Mucosa of rectum (tissue), 2 donors: Measurements from ENCODE around the gene CCNYL1.

Experiments
- H3K27ac ChIP-seq, 2 donors: one replicate each; pipeline ENCODE4 v1.7.0; 2013; ENCODE audit warnings: inconsistent platforms in 2 of 2, low read depth in 2 of 2, low read length in 2 of 2
- H3K27me3 ChIP-seq, 2 donors: one replicate each; pipeline ENCODE4 v1.7.0; 2013; ENCODE audit warnings: low read length in 2 of 2; ENCODE audit not compliant: control insufficient read depth in 2 of 2, insufficient read depth in 2 of 2
- H3K36me3 ChIP-seq, 2 donors: one replicate each; pipeline ENCODE4 v1.7.0; 2013; ENCODE audit warnings: low read length in 2 of 2; ENCODE audit not compliant: control insufficient read depth in 2 of 2, insufficient read depth in 2 of 2
- H3K4me1 ChIP-seq, 2 donors: one replicate each; pipeline ENCODE4 v1.7.0; 2013; ENCODE audit warnings: low read length in 2 of 2, mild to moderate bottlenecking in 1 of 2; ENCODE audit not compliant: control insufficient read depth in 2 of 2, insufficient read depth in 2 of 2
- H3K4me3 ChIP-seq, 2 donors: one replicate each; pipeline ENCODE4 v1.7.0; 2013; ENCODE audit warnings: low read length in 2 of 2
- H3K9ac ChIP-seq, 2 donors: one replicate each; pipeline ENCODE4 v1.7.0; 2013; ENCODE audit warnings: low read length in 2 of 2, low read depth in 1 of 2, mild to moderate bottlenecking in 1 of 2
- H3K9me3 ChIP-seq, 2 donors: one replicate each; pipeline ENCODE4 v1.7.0; 2013; ENCODE audit warnings: low read length in 2 of 2; ENCODE audit not compliant: control insufficient read depth in 2 of 2
- donor health status: healthy.
- donor health status: Normal muscosa, but diverticular disease.

Gene CCNYL1

GRCh38 chr2:207787800-207788199 lies 76.4 kb downstream of the CCNYL1 start:
- no peak overlapping the region for H3K27ac ChIP-seq
- no peaks in the 10 kb centered on the region for H3K27me3 ChIP-seq
- no peaks in the 10 kb centered on the region for H3K9me3 ChIP-seq
- H3K9ac ChIP-seq: no peak overlapping the region
- peaks cover 7 to 18% of the 10 kb centered on the region in 2 donors for H3K4me1 ChIP-seq
- no peaks in the 10 kb centered on the region for H3K36me3 ChIP-seq
- no peak overlapping the region for H3K4me3 ChIP-seq

DNA sequence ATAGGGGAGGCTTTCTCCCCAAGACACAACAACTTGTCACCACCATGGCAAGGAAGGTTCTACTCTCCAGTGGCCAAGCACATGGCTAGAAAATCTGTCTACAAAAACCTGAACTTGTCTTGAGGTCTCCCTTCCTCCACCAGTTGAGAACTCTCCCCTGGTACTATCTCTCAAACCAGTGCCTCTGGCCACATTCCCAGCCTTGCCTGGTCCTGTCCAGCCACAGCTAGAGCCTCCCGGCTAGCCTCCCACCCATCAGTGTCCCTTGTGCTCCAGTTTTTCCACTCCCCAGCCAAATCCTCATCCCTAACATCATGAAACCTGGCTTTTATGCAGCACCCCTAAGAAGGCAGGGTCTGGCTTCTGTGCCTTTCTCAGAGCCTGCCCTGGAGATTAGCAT lies 79.5 kb downstream of the CCNYL1 start:
- H3K4me1 ChIP-seq: peaks cover 4 to 10% of the 10 kb centered on the region in 2 donors
- H3K27ac ChIP-seq: no peak overlapping the region
- no peaks in the 10 kb centered on the region for H3K9me3 ChIP-seq
- H3K9ac ChIP-seq: peak overlapping the region in 1 of 2 donors; percentile 24
- H3K27me3 ChIP-seq: no peaks in the 10 kb centered on the region
- H3K36me3 ChIP-seq: no peaks in the 10 kb centered on the region
- H3K4me3 ChIP-seq: no peak overlapping the region

GRCh38 chr2:207791579-207792243 lies 80.3 kb downstream of the CCNYL1 start:
- Histone ChIP-seq H3K27ac (peak overlapping the region in 1 of 2 donors; percentile 22), H3K27me3 (no peaks in the 10 kb centered on the region), H3K4me3 (no peak overlapping the region), H3K36me3 (no peaks in the 10 kb centered on the region), H3K9me3 (no peaks in the 10 kb centered on the region), H3K9ac (no peak overlapping the region), H3K4me1 (peaks cover 6 to 13% of the 10 kb centered on the region in 2 donors)

GRCh38 chr2:207792244-207792785 lies 80.9 kb downstream of the CCNYL1 start:
- peaks cover 11 to 18% of the 10 kb centered on the region in 2 donors for H3K4me1 ChIP-seq
- H3K9ac ChIP-seq: no peak overlapping the region
- no peaks in the 10 kb centered on the region for H3K36me3 ChIP-seq
- H3K9me3 ChIP-seq: no peaks in the 10 kb centered on the region
- H3K4me3 ChIP-seq: no peak overlapping the region
- no peaks in the 10 kb centered on the region for H3K27me3 ChIP-seq
- H3K27ac ChIP-seq: peak overlapping the region; percentile 56 to 66

GRCh38 chr2:207796585-207797350 lies 85.3 kb downstream of the CCNYL1 start:
- H3K36me3 ChIP-seq: no peaks in the 10 kb centered on the region
- H3K27ac ChIP-seq: peak overlapping the region; percentile 56 to 79
- peak overlapping the region in 1 of 2 donors; percentile 36 for H3K9ac ChIP-seq
- no peak overlapping the region for H3K4me3 ChIP-seq
- no peaks in the 10 kb centered on the region for H3K27me3 ChIP-seq
- peaks cover 11 to 24% of the 10 kb centered on the region in 2 donors for H3K4me1 ChIP-seq
- no peaks in the 10 kb centered on the region for H3K9me3 ChIP-seq

GRCh38 chr2:207801259-207801658 lies 89.8 kb downstream of the CCNYL1 start:
- no peak overlapping the region for H3K27ac ChIP-seq
- H3K9me3 ChIP-seq: no peaks in the 10 kb centered on the region
- no peaks in the 10 kb centered on the region for H3K27me3 ChIP-seq
- no peaks in the 10 kb centered on the region for H3K36me3 ChIP-seq
- H3K4me1 ChIP-seq: peaks cover 7 to 15% of the 10 kb centered on the region in 2 donors
- no peak overlapping the region for H3K4me3 ChIP-seq
- H3K9ac ChIP-seq: no peak overlapping the region

GRCh38 chr2:207802650-207803049 lies 91.2 kb downstream of the CCNYL1 start:
- Histone ChIP-seq H3K27me3 (no peaks in the 10 kb centered on the region), H3K36me3 (no peaks in the 10 kb centered on the region), H3K9ac (no peak overlapping the region), H3K4me3 (no peak overlapping the region), H3K4me1 (peaks cover 0 to 6% of the 10 kb centered on the region in 2 donors), H3K9me3 (no peaks in the 10 kb centered on the region), H3K27ac (peak overlapping the region in 1 of 2 donors; percentile 67)
